ENCODE results near the gene NKG7. TPM values are rescaled to one million over a fixed set of nuclear protein-coding genes. Genes with fewer than 3 reads are reported as not detected.

The NKG7 gene
- total and polyA plus RNA-seq, 2 of the 13 experiments (the other 11 are each of a cell fraction or from before 2014, with no cell fraction given) = 0.40 TPM; not detected in 1

GRCh38 chr19:51366389-51367254 is 5.8 kb downstream of the NKG7 start (continued):
- TF ChIP-seq PAWR (CRISPR knock-in tag; IDR thresholded peaks at IDR 0.05; ENCODE audit: borderline replicate concordance) (no peak), KDM3A (CRISPR knock-in tag; IDR thresholded peaks at IDR 0.05; ENCODE audit: low read depth) (no peak), TRAFD1 (CRISPR knock-in tag; IDR thresholded peaks at IDR 0.05; ENCODE audit: borderline replicate concordance) (no peak), POLR2AphosphoS2 (IDR thresholded peaks at IDR 0.05; ENCODE audit: low read depth, low read length) (0 out of 2 replicates have a peak, but pooled peaks have one; percentile 20), HDAC2 (CRISPR knock-in tag; IDR thresholded peaks at IDR 0.05) (no peak), NFRKB (IDR thresholded peaks at IDR 0.05) (no peak), ZHX2 (IDR thresholded peaks at IDR 0.05; ENCODE audit: low read depth) (no peak), ZHX2 (CRISPR knock-in tag; IDR thresholded peaks at IDR 0.05; ENCODE audit: borderline replicate concordance) (no peak), ZNF619 (CRISPR knock-in tag; IDR thresholded peaks at IDR 0.05) (0 out of 2 replicates have a peak, but pooled peaks have one; percentile 52), SOX6 (IDR thresholded peaks at IDR 0.05) (no peak), SOX6 (CRISPR knock-in tag; IDR thresholded peaks at IDR 0.05) (peak; percentile 54), ZNF224 (CRISPR knock-in tag; IDR thresholded peaks at IDR 0.05) (peak; percentile 22; the same call in 1 of the 2 replicates), ZNF34 (CRISPR knock-in tag; IDR thresholded peaks at IDR 0.05; ENCODE audit: borderline replicate concordance) (no peak), ZNF766 (CRISPR knock-in tag; IDR thresholded peaks at IDR 0.05; ENCODE audit: borderline replicate concordance) (no peak), NONO (IDR thresholded peaks at IDR 0.05) (no peak), NONO (CRISPR knock-in tag; conservative IDR thresholded peaks at IDR 0.05) (peak; percentile 29), TOPORS (CRISPR knock-in tag; IDR thresholded peaks at IDR 0.05) (no peak; the same call in none of the 2 replicates), GTF3A (CRISPR knock-in tag; conservative IDR thresholded peaks at IDR 0.05) (no peak), ZNF670 (CRISPR knock-in tag; IDR thresholded peaks at IDR 0.05; ENCODE audit: borderline replicate concordance) (no peak), ZBTB8A (CRISPR knock-in tag; IDR thresholded peaks at IDR 0.05; ENCODE audit: borderline replicate concordance, low read depth) (no peak), ZNF761 (CRISPR knock-in tag; conservative IDR thresholded peaks at IDR 0.05) (no peak; the same call in 1 of the 2 replicates), KLF13 (CRISPR knock-in tag; IDR thresholded peaks at IDR 0.05) (no peak), HNF4G (IDR thresholded peaks at IDR 0.05; ENCODE audit: borderline replicate concordance, low read depth, low read length) (no peak; the same call in 1 of the 2 replicates), HNF4G (CRISPR knock-in tag; IDR thresholded peaks at IDR 0.05; ENCODE audit: borderline replicate concordance, low read depth) (no peak)

All from HepG2 (cell line).